ENCODE measurements around the gene KRTAP10-5.

The KRTAP10-5 gene

DNA sequence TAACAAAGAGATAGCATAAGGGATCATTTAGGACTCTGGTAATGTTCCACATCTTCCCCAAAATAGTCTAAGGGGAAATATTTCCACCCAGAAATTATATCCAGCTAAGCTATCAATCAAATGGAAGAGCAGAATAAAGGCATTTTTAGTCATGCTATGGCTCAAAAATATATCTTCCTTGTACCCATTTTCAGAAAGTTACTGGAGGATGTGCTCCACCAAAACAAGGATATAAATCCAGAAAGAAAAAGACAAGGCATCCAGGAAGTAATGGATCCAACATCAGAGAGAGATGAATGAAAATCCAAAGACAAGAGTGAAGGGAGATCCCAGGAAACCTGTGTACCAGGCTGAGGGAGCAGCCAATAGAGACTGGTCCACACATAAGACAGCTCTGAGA, 28.8 kb upstream of the KRTAP10-5 start:
- no peak overlapping the region for H3K4me3 ChIP-seq (ENCODE audit: low read depth in 1 of 2, low read length in 1 of 2)
- TF ChIP-seq, protein P1, sequence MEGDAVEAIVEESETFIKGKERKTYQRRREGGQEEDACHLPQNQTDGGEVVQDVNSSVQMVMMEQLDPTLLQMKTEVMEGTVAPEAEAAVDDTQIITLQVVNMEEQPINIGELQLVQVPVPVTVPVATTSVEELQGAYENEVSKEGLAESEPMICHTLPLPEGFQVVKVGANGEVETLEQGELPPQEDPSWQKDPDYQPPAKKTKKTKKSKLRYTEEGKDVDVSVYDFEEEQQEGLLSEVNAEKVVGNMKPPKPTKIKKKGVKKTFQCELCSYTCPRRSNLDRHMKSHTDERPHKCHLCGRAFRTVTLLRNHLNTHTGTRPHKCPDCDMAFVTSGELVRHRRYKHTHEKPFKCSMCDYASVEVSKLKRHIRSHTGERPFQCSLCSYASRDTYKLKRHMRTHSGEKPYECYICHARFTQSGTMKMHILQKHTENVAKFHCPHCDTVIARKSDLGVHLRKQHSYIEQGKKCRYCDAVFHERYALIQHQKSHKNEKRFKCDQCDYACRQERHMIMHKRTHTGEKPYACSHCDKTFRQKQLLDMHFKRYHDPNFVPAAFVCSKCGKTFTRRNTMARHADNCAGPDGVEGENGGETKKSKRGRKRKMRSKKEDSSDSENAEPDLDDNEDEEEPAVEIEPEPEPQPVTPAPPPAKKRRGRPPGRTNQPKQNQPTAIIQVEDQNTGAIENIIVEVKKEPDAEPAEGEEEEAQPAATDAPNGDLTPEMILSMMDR (IDR thresholded peaks at IDR 0.05) = no peak
- H3K27ac ChIP-seq = no peak overlapping the region
- no peaks in the 10 kb centered on the region for H3K9me3 ChIP-seq
- H3K4me1 ChIP-seq (ENCODE audit: control insufficient read depth in 1 of 2, insufficient read depth in 1 of 2, low read depth in 1 of 2, low read length in 1 of 2) = no peaks in the 10 kb centered on the region
- H3K36me3 ChIP-seq = no peaks in the 10 kb centered on the region
- H3K27me3 ChIP-seq = peaks cover 6% of the 10 kb centered on the region

DNA sequence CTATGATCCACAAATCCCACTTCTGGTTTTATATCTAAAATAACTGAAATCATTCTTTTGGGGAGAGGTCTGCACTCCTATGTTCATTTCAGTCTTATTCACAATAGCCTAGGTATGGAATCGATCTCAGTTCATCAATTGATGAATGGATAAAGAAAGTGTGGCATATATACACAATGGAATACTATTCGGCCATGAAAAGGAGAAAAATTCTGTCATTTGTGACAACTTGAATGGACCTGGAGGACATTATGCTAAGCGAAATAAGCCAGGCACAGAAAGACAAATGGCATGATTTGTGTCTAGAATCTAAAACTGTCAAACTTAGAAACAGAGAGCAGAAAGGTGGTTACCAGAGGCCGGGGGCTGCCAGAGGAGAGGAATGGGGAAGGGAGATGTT, 26.1 kb upstream of the KRTAP10-5 start:
- no peaks in the 10 kb centered on the region for H3K9me3 ChIP-seq
- peaks cover 15% of the 10 kb centered on the region for H3K27me3 ChIP-seq
- TF ChIP-seq, protein P1 (IDR thresholded peaks at IDR 0.05) = no peak
- H3K27ac ChIP-seq = no peak overlapping the region
- no peak overlapping the region for H3K4me3 ChIP-seq (ENCODE audit: low read depth in 1 of 2, low read length in 1 of 2)
- H3K4me1 ChIP-seq (ENCODE audit: control insufficient read depth in 1 of 2, insufficient read depth in 1 of 2, low read depth in 1 of 2, low read length in 1 of 2) = no peaks in the 10 kb centered on the region
- no peaks in the 10 kb centered on the region for H3K36me3 ChIP-seq

DNA sequence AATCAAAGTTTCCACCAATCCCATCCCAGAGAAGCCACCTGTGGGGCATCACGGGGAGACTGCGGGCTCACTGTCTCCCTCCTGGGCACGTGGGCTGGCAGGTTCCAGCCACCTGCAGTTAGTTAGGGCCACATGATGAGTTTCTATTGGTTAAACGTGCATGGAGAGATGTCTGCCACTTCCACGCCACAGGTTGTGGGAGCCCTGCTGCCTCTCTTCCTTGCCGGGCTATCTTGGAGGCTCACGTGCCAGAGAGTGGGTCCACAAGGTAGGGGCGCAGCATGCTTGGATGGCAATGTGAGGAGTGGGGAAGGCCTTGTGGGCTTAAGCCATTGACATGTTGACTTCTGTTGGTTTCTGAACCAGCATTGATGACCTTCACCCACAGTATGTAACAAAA, 23.5 kb upstream of the KRTAP10-5 start:
- Histone ChIP-seq H3K36me3 (no peaks in the 10 kb centered on the region), H3K4me3 (ENCODE audit: low read depth in 1 of 2, low read length in 1 of 2) (no peak overlapping the region), H3K27ac (no peak overlapping the region), H3K9me3 (no peaks in the 10 kb centered on the region), H3K27me3 (peaks cover 15% of the 10 kb centered on the region), H3K4me1 (ENCODE audit: control insufficient read depth in 1 of 2, insufficient read depth in 1 of 2, low read depth in 1 of 2, low read length in 1 of 2) (no peaks in the 10 kb centered on the region)
- TF ChIP-seq, protein P1 (IDR thresholded peaks at IDR 0.05) = no peak

DNA sequence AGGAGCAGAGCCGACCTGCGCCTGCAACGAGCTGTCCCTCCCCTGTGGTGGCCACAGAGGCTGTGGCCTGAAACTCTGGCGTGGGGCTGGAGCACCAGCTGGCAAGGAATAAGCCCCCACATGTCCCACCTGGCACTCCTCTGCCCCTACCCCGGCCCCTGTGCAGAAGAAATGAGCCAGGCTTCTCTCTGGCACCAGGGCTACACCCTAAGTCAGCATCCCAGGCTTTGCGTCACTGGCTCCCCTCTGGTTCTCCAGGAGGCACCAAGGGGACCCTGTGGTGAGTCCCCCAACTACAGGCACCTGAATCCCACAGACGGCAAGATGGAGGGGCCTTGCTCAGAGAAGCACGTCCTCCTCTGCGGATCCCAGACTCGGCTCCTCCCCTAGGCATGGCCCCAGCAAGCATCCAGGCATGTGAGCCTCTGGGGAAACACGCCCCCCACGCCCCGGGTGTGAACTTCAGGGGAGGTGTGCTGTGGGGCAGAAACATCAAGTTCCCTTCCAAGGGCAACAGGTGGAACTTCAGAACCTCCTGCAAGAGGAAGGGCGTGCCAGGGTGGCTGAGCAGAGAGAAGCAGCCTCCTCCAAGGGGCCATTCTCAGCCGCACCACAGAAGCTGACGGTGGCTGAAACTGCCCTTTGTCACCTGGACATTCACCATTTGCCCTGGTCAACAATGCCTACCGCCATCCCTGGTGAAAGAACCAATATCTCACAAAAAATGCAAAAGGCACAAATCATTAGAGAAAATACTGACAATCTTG, 22.9 kb upstream of the KRTAP10-5 start:
- Histone ChIP-seq H3K4me1 (ENCODE audit: control insufficient read depth in 1 of 2, insufficient read depth in 1 of 2, low read depth in 1 of 2, low read length in 1 of 2) (no peaks in the 10 kb centered on the region), H3K4me3 (ENCODE audit: low read depth in 1 of 2, low read length in 1 of 2) (no peak overlapping the region), H3K27ac (no peak overlapping the region), H3K27me3 (peaks cover 20% of the 10 kb centered on the region), H3K9me3 (no peaks in the 10 kb centered on the region), H3K36me3 (no peaks in the 10 kb centered on the region)
- TF ChIP-seq, protein P1 (IDR thresholded peaks at IDR 0.05) = no peak

DNA sequence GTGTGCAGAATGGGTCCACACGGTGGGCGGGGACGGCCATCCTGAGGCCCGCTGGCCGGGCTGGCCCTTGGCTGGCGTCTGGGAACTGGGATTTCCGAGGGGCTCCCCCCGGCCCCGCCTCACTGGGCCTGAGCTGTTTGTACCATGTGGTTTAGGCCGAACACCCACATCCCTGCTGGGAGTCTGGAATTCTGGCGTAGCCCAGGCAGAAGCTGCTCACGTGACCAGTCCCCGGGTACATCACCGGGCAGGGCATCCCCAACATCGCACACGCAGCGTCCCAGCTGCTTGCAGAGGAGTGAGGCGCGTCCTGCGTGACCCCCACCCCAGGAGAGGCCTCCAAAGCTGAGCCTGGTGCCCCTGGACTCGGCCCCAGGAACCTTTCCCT, 22.1 kb upstream of the KRTAP10-5 start:
- Histone ChIP-seq H3K9me3 (no peaks in the 10 kb centered on the region), H3K4me3 (ENCODE audit: low read depth in 1 of 2, low read length in 1 of 2) (no peak overlapping the region), H3K27me3 (peaks cover 22% of the 10 kb centered on the region), H3K36me3 (no peaks in the 10 kb centered on the region), H3K27ac (no peak overlapping the region), H3K4me1 (ENCODE audit: control insufficient read depth in 1 of 2, insufficient read depth in 1 of 2, low read depth in 1 of 2, low read length in 1 of 2) (no peaks in the 10 kb centered on the region)
- TF ChIP-seq, protein P1 (IDR thresholded peaks at IDR 0.05) = no peak

Measured in neutrophil (primary cell).